SK-N-SH treated with all-trans-retinoic acid at 6 μM for 48 hours (cell line): ENCODE results near the gene NMUR2.

ENCODE experiments used
- ATAC-seq: fragments of 200-7000 bp; cut with Tn5 transposase; 3 replicates; pipeline ENCODE4 v1.9.1; 2020; ENCODE audit warnings: mild to moderate bottlenecking, moderate library complexity
- ARNTL ChIP-seq: fragments of 450-650 bp; formaldehyde crosslinking; IDR thresholded peaks from 2 replicates; pipeline ENCODE4 v1.5.0; 2020; ENCODE audit warnings: low read depth, mild to moderate bottlenecking, moderate library complexity, borderline replicate concordance
- BACH2 ChIP-seq: fragments of 250-450 bp; sonication (Bioruptor Pico); IDR thresholded peaks from 2 replicates; pipeline ENCODE4 v1.9.0; 2021; ENCODE audit warnings: mild to moderate bottlenecking, borderline replicate concordance
- ESRRG ChIP-seq: fragments of 250-450 bp; sonication (Bioruptor Pico); IDR thresholded peaks from 2 replicates; pipeline ENCODE4 v1.6.1; 2021; ENCODE audit warnings: mild to moderate bottlenecking
- GLIS3 ChIP-seq: fragments of 250-450 bp; sonication (Bioruptor Pico); IDR thresholded peaks from 2 replicates; pipeline ENCODE4 v1.5.0; 2020; ENCODE audit warnings: mild to moderate bottlenecking, moderate library complexity
- ISL1 ChIP-seq: fragments of 250-450 bp; sonication (Bioruptor Pico); IDR thresholded peaks from 2 replicates; pipeline ENCODE4 v2.1.2; 2022; ENCODE audit warnings: mild to moderate bottlenecking, moderate library complexity
- PPARA ChIP-seq: fragments of 250-450 bp; sonication (Bioruptor Pico); IDR thresholded peaks from 2 replicates; pipeline ENCODE4 v1.5.0; 2020; ENCODE audit warnings: mild to moderate bottlenecking, borderline replicate concordance
- RARB ChIP-seq: fragments of 250-450 bp; sonication (Bioruptor Pico); IDR thresholded peaks from 2 replicates; pipeline ENCODE4 v1.8.0; 2021; ENCODE audit warnings: mild to moderate bottlenecking, moderate library complexity
- TCF4 ChIP-seq: fragments of 250-450 bp; sonication (Bioruptor Pico); IDR thresholded peaks from 2 replicates; pipeline ENCODE4 v1.8.0; 2021; ENCODE audit warnings: mild to moderate bottlenecking, moderate library complexity, borderline replicate concordance
- TOX ChIP-seq: fragments of 250-450 bp; sonication (Bioruptor Pico); IDR thresholded peaks from 2 replicates; pipeline ENCODE4 v1.8.0; 2021; ENCODE audit warnings: mild to moderate bottlenecking, moderate library complexity, borderline replicate concordance
- ZFP3 ChIP-seq: fragments of 250-450 bp; sonication (Bioruptor Pico); IDR thresholded peaks from 2 replicates; pipeline ENCODE4 v1.5.0; 2020; ENCODE audit warnings: mild to moderate bottlenecking, moderate library complexity
- ZFP30 ChIP-seq: fragments of 450-650 bp; formaldehyde crosslinking; IDR thresholded peaks from 2 replicates; pipeline ENCODE4 v1.5.0; 2022; ENCODE audit warnings: mild to moderate bottlenecking, moderate library complexity
- ZNF565 ChIP-seq: fragments of 450-650 bp; formaldehyde crosslinking; conservative IDR thresholded peaks from 2 replicates; pipeline ENCODE4 v1.5.0; 2020; ENCODE audit warnings: low read depth, mild to moderate bottlenecking, moderate library complexity
- ZNF8 ChIP-seq: fragments of 450-650 bp; formaldehyde crosslinking; IDR thresholded peaks from 2 replicates; pipeline ENCODE4 v1.5.0; 2020; ENCODE audit warnings: mild to moderate bottlenecking, moderate library complexity
- TF ChIP-seq, protein P1 (sequence below): fragments of 250-450 bp; sonication (Bioruptor Pico); IDR thresholded peaks from 2 replicates; pipeline ENCODE4 v1.8.0; 2020; ENCODE audit warnings: mild to moderate bottlenecking, moderate library complexity, borderline replicate concordance
- TF ChIP-seq, protein P2 (sequence below): fragments of 250-450 bp; sonication (Bioruptor Pico); IDR thresholded peaks from 2 replicates; pipeline ENCODE4 v1.5.1; 2021; ENCODE audit warnings: mild to moderate bottlenecking, moderate library complexity
- TF ChIP-seq, protein P3 (sequence below): fragments of 250-450 bp; sonication (Bioruptor Pico); IDR thresholded peaks from 2 replicates; pipeline ENCODE4 v1.8.0; 2021; ENCODE audit warnings: low read depth, mild to moderate bottlenecking, moderate library complexity, borderline replicate concordance
- TF ChIP-seq, protein P4 (sequence below): fragments of 250-450 bp; sonication (Bioruptor Pico); IDR thresholded peaks from 2 replicates; pipeline ENCODE4 v1.5.0; 2020; ENCODE audit warnings: mild to moderate bottlenecking, moderate library complexity

NMUR2 gene

DNA sequence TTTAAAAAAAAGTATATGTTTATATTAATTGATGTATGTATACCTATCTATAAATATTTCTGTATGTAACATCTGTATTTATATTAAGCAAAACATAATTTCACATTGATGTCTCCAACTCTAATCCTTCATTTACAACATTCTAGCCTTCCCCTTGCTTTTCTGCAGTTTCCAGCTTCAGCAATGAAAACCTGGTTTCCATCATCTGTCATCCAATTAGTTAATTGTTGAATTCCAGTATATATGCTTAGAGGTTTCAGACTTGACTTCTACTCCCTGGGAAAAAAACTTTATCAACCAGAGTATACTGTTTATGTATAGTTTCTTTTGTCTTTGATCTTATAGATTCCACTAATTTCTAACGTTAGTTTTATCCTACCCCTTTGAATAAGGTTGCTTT lies 38.4 kb downstream of the NMUR2 start:
- no peak for TF ChIP-seq RARB (CRISPR knock-in tag)
- TF ChIP-seq ISL1 (CRISPR knock-in tag), result no peak
- TF ChIP-seq GLIS3 (CRISPR knock-in tag), result no peak
- no peak for TF ChIP-seq ESRRG (CRISPR knock-in tag)
- TF ChIP-seq ZFP3 (CRISPR knock-in tag), result no peak
- TF ChIP-seq TCF4 (CRISPR knock-in tag), result no peak
- TF ChIP-seq ZFP30 (CRISPR knock-in tag), result no peak
- no peak for TF ChIP-seq ARNTL (CRISPR knock-in tag)
- TF ChIP-seq, protein P1, sequence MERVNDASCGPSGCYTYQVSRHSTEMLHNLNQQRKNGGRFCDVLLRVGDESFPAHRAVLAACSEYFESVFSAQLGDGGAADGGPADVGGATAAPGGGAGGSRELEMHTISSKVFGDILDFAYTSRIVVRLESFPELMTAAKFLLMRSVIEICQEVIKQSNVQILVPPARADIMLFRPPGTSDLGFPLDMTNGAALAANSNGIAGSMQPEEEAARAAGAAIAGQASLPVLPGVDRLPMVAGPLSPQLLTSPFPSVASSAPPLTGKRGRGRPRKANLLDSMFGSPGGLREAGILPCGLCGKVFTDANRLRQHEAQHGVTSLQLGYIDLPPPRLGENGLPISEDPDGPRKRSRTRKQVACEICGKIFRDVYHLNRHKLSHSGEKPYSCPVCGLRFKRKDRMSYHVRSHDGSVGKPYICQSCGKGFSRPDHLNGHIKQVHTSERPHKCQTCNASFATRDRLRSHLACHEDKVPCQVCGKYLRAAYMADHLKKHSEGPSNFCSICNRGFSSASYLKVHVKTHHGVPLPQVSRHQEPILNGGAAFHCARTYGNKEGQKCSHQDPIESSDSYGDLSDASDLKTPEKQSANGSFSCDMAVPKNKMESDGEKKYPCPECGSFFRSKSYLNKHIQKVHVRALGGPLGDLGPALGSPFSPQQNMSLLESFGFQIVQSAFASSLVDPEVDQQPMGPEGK (CRISPR knock-in tag), result no peak
- ATAC-seq, result no peak

DNA sequence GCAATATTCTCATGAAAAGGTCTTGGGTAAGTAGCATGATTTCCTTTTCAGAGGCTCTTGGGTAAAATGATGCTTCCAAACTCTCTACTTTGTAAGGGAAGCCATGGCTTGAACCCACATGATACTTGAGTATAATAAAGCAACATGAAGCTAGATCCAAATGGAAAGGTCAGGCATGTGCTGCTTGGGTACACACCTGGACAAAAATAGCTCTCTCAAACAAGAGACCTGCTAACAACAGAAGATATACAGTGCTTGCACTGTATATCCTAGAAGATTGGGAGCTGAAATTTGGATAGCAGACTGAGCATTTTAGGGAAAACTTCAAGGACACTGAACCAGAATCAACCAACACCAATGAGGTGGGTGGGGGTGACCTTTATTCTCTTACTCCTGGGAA lies 40.2 kb downstream of the NMUR2 start:
- TF ChIP-seq ISL1 (CRISPR knock-in tag) (no peak), ZNF8 (no peak)
- ATAC-seq, result no peak

DNA sequence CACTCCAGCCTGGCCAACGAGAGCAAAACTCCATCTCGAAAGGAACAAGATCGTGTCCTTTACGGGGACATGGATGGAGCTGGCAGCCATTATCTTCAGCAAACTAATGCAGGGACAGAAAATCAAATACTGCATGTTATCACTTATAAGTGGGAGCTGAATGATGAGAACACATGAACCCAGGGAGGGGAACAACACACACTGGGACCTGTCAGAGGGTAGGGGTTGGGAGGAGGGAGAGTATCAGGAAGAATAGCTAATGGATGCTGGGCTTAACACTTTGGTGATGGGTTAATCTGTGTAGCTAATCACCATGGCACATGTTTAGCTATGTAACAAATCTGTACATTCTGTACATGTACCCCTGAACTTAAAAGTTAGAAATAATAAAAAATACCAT lies 40.9 kb downstream of the NMUR2 start:
- ATAC-seq, result no peak
- TF ChIP-seq ESRRG (CRISPR knock-in tag) (no peak), RARB (CRISPR knock-in tag) (no peak), BACH2 (no peak), ARNTL (CRISPR knock-in tag) (no peak), PPARA (CRISPR knock-in tag) (no peak)
- TF ChIP-seq, protein P2, sequence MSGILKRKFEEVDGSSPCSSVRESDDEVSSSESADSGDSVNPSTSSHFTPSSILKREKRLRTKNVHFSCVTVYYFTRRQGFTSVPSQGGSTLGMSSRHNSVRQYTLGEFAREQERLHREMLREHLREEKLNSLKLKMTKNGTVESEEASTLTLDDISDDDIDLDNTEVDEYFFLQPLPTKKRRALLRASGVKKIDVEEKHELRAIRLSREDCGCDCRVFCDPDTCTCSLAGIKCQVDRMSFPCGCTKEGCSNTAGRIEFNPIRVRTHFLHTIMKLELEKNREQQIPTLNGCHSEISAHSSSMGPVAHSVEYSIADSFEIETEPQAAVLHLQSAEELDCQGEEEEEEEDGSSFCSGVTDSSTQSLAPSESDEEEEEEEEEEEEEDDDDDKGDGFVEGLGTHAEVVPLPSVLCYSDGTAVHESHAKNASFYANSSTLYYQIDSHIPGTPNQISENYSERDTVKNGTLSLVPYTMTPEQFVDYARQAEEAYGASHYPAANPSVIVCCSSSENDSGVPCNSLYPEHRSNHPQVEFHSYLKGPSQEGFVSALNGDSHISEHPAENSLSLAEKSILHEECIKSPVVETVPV (CRISPR knock-in tag), result no peak
- TF ChIP-seq, protein P3, sequence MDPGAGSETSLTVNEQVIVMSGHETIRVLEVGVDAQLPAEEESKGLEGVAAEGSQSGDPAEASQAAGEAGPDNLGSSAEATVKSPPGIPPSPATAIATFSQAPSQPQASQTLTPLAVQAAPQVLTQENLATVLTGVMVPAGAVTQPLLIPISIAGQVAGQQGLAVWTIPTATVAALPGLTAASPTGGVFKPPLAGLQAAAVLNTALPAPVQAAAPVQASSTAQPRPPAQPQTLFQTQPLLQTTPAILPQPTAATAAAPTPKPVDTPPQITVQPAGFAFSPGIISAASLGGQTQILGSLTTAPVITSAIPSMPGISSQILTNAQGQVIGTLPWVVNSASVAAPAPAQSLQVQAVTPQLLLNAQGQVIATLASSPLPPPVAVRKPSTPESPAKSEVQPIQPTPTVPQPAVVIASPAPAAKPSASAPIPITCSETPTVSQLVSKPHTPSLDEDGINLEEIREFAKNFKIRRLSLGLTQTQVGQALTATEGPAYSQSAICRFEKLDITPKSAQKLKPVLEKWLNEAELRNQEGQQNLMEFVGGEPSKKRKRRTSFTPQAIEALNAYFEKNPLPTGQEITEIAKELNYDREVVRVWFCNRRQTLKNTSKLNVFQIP (CRISPR knock-in tag), result no peak

DNA sequence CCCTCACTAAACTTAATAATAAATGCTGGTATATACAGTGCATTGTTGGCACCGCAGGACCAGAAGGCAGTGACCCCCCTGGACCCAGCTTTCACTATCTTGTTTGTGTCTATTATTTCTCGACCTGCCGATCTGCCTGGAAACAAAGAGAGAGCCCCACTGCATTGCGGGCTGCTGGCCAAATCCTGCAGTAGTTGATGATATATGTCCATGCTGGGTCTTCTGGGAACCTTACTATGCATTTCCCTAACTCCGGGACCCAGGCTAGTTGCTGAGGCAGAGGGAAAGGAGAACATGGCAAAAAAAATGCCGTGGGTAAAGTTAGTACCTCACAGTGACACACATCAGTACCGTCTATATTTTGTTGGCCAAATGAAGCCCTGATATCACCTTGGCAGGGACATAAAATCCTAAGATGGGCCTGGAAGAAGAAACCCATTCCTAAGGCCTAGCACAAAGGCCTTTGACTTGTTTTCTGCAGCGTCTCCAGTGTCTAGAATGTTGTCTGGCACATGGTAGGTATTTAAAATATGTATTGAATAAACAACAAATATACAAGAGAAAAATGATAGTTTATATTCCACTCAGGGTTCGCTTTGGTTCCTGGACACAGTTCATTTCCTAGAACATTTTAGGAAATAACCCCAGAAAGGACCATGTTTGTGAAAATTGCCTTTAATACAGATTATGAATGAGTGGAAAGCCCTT lies 46.1 kb downstream of the NMUR2 start:
- TF ChIP-seq, protein P4, sequence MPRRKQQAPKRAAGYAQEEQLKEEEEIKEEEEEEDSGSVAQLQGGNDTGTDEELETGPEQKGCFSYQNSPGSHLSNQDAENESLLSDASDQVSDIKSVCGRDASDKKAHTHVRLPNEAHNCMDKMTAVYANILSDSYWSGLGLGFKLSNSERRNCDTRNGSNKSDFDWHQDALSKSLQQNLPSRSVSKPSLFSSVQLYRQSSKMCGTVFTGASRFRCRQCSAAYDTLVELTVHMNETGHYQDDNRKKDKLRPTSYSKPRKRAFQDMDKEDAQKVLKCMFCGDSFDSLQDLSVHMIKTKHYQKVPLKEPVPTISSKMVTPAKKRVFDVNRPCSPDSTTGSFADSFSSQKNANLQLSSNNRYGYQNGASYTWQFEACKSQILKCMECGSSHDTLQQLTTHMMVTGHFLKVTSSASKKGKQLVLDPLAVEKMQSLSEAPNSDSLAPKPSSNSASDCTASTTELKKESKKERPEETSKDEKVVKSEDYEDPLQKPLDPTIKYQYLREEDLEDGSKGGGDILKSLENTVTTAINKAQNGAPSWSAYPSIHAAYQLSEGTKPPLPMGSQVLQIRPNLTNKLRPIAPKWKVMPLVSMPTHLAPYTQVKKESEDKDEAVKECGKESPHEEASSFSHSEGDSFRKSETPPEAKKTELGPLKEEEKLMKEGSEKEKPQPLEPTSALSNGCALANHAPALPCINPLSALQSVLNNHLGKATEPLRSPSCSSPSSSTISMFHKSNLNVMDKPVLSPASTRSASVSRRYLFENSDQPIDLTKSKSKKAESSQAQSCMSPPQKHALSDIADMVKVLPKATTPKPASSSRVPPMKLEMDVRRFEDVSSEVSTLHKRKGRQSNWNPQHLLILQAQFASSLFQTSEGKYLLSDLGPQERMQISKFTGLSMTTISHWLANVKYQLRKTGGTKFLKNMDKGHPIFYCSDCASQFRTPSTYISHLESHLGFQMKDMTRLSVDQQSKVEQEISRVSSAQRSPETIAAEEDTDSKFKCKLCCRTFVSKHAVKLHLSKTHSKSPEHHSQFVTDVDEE (CRISPR knock-in tag), result no peak
- TF ChIP-seq PPARA (CRISPR knock-in tag), result no peak
- TF ChIP-seq ZFP3 (CRISPR knock-in tag), result no peak
- no peak for TF ChIP-seq TOX (CRISPR knock-in tag)
- ATAC-seq, result no peak

DNA sequence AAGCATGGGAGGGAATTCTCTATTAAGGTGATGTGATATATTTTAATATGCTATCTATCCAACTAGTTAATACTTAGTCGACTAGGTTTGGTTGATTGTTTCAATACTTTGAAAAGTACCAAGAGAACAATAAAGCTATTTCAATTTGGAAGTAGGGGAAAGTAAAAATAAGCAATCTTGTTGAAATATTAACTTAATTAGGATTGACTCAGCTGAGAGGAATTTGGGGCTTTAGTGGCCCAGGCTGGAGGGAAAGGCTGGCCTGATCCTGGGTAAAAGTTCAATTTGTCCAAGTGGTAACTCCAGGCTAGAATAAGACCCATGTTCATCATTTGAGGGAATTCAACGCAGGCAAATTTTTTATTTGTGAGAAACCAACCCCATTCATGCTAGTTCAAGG lies 48.6 kb downstream of the NMUR2 start:
- TF ChIP-seq ZNF8 (no peak), TOX (CRISPR knock-in tag) (no peak), ZNF565 (CRISPR knock-in tag) (no peak)
- TF ChIP-seq, all 23 proteins: peak for 0
- no peak for ATAC-seq
